ENCODE data around the gene HACL1. TPM values are rescaled to one million over a fixed set of nuclear protein-coding genes. Genes with fewer than 3 reads are reported as not detected.

Gene HACL1
- total and polyA plus RNA-seq, 7 experiments from 2014 or later = 18.7 to 41.4 (median 36.5) TPM

- Mint-ChIP-seq H3K27ac (peak overlapping the region in 1 of 9 donors; percentile 4), H3K9me3 (peaks cover 0 to 10% (median 0%) of the 10 kb centered on the region in 11 donors), H3K27me3 (peaks cover 0 to 10% (median 4%) of the 10 kb centered on the region in 5 donors), H3K36me3 (peaks cover 0 to 42% (median 30%) of the 10 kb centered on the region in 5 donors), H3K4me3 (peak overlapping the region in 8 of 10 donors; percentile 3 to 81 (median 28)), H3K4me1 (peaks cover 34 to 68% (median 61%) of the 10 kb centered on the region in 7 donors)
- H3K4me1 ChIP-seq (ENCODE audit: control insufficient read depth in 2 of 2, insufficient read depth in 2 of 2, low read length in 2 of 2) = peaks cover 38 to 44% of the 10 kb centered on the region in 2 donors
- ChIA-PET POLR2A (interaction anchor here (0.6 to 0.7 kb wide), 3 partner anchors 19 to 167 kb away, joined by 3 to 5 read pairs (median 3); no protein-coding TSS in a partner anchor), CTCF (interaction anchor here (0.9 kb wide), 1 partner anchor 15 kb away, joined by 4 read pairs; no protein-coding TSS in a partner anchor)
- peaks cover 0 to 11% (median 0%) of the 10 kb centered on the region in 3 experiments for H3K36me3 ChIP-seq (ENCODE audit: control insufficient read depth in 2 of 3, insufficient read depth in 3 of 3, low read length in 3 of 3)
- ATAC-seq = no peak
- DNase-seq = no peak
- no peak overlapping the region for H3K27ac ChIP-seq (ENCODE audit: low read depth, low read length)
- H3K27me3 ChIP-seq (ENCODE audit: control insufficient read depth in 2 of 2, insufficient read depth in 2 of 2, low read length in 2 of 2) = no peaks in the 10 kb centered on the region
- intact Hi-C loops (cut with micrococcal nuclease) = loop anchor here (2.0 to 5.0 kb wide), 5 partner anchors 21 to 211 kb away; partner anchors contain the start of gene ANKRD28 (in 1 of the 2)
- H3K4me3 ChIP-seq (ENCODE audit: low read length) = no peak overlapping the region
- H3K9me3 ChIP-seq (ENCODE audit: control insufficient read depth in 2 of 3, low read length in 3 of 3) = no peaks in the 10 kb centered on the region
Observed at GRCh38 chr3:15645740-15646501, 44.6 kb upstream of the HACL1 start.

DNA sequence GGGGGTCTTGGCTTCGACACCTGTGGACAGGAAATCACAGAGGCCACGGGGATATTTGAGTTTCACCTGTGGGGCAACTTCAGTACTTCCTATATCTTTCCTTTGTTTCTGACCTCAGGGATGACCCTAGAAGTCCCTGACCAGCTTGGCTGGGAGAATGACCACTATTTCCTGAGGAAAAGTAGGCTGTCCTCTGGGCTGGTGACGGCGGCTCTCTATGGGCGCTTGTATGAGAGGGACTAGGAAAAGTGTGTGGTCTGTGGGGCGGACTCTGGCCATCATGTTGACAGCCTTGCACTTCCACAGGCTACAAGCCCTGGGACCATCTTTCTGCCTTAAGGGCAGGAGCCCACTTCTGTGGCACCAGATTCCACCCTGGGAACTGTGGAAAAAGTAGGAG is 43.9 kb upstream of the HACL1 start:
- no peak for DNase-seq
- Mint-ChIP-seq H3K27me3 (peaks cover 0 to 8% (median under 1%) of the 10 kb centered on the region in 5 donors), H3K4me3 (peak overlapping the region in 2 of 10 donors; percentile 30 to 37), H3K9me3 (peaks cover 0 to 10% (median 0%) of the 10 kb centered on the region in 11 donors), H3K27ac (peak overlapping the region in 1 of 9 donors; percentile 4), H3K36me3 (peaks cover 0 to 39% (median 30%) of the 10 kb centered on the region in 5 donors), H3K4me1 (peaks cover 34 to 64% (median 57%) of the 10 kb centered on the region in 7 donors)
- H3K36me3 ChIP-seq (ENCODE audit: control insufficient read depth in 2 of 3, insufficient read depth in 3 of 3, low read length in 3 of 3) = peaks cover 0 to 11% (median 0%) of the 10 kb centered on the region in 3 experiments
- CTCF ChIA-PET = no interaction called here
- H3K27ac ChIP-seq (ENCODE audit: low read depth, low read length) = no peak overlapping the region
- POLR2A ChIA-PET = interaction anchor here (0.7 kb wide), 1 partner anchor 168 kb away, joined by 5 read pairs; no protein-coding TSS in a partner anchor
- H3K27me3 ChIP-seq (ENCODE audit: control insufficient read depth in 2 of 2, insufficient read depth in 2 of 2, low read length in 2 of 2) = no peaks in the 10 kb centered on the region
- ATAC-seq = no peak
- H3K9me3 ChIP-seq (ENCODE audit: control insufficient read depth in 2 of 3, low read length in 3 of 3) = no peaks in the 10 kb centered on the region
- H3K4me1 ChIP-seq (ENCODE audit: control insufficient read depth in 2 of 2, insufficient read depth in 2 of 2, low read length in 2 of 2) = peaks cover 38 to 44% of the 10 kb centered on the region in 2 donors
- no peak overlapping the region for H3K4me3 ChIP-seq (ENCODE audit: low read length)
- intact Hi-C loops (cut with micrococcal nuclease) = loop anchor here (5.0 kb wide), 3 partner anchors 42 to 212 kb away; no protein-coding TSS in a partner anchor

DNA sequence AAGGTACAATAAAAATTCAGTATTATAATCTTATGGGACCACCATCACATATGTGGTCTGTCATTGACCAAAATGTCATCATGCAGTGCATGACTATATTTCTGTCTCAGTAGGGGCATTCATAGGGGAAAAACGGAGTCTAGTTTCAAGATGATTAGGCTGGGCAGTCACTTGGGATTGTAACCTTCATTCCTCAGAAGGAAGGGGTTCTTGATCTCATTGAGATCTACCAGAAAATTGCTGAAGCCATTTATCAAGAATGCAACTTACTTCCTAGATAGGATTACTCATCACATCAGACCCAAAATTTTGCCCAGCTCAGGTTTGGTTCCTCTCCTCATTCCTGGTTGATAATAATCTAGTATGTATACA is 37.5 kb upstream of the HACL1 start:
- H3K36me3 ChIP-seq (ENCODE audit: control insufficient read depth in 2 of 3, insufficient read depth in 3 of 3, low read length in 3 of 3) = peaks cover 0 to 6% (median 0%) of the 10 kb centered on the region in 3 experiments
- H3K27ac ChIP-seq (ENCODE audit: low read depth, low read length) = no peak overlapping the region
- Mint-ChIP-seq H3K4me3 (no peak overlapping the region), H3K4me1 (peaks cover 18 to 47% (median 39%) of the 10 kb centered on the region in 7 donors), H3K36me3 (peaks cover 0 to 36% (median 17%) of the 10 kb centered on the region in 5 donors), H3K9me3 (no peaks in the 10 kb centered on the region), H3K27me3 (no peaks in the 10 kb centered on the region), H3K27ac (no peak overlapping the region)
- H3K9me3 ChIP-seq (ENCODE audit: control insufficient read depth in 2 of 3, low read length in 3 of 3) = no peaks in the 10 kb centered on the region
- POLR2A ChIA-PET = no interaction called here
- CTCF ChIA-PET = interaction anchor here (1.0 kb wide), 1 partner anchor 8 kb away, joined by 3 read pairs; no protein-coding TSS in a partner anchor
- ATAC-seq (no peak), DNase-seq (no peak)
- no peak overlapping the region for H3K4me3 ChIP-seq (ENCODE audit: low read length)
- peaks cover 8 to 12% of the 10 kb centered on the region in 2 donors for H3K4me1 ChIP-seq (ENCODE audit: control insufficient read depth in 2 of 2, insufficient read depth in 2 of 2, low read length in 2 of 2)
- no peaks in the 10 kb centered on the region for H3K27me3 ChIP-seq (ENCODE audit: control insufficient read depth in 2 of 2, insufficient read depth in 2 of 2, low read length in 2 of 2)
- intact Hi-C loops (cut with micrococcal nuclease) = loop anchor here in 1 of 2 donors (10.0 kb wide), 1 partner anchor 406 kb away; no protein-coding TSS in a partner anchor

DNA sequence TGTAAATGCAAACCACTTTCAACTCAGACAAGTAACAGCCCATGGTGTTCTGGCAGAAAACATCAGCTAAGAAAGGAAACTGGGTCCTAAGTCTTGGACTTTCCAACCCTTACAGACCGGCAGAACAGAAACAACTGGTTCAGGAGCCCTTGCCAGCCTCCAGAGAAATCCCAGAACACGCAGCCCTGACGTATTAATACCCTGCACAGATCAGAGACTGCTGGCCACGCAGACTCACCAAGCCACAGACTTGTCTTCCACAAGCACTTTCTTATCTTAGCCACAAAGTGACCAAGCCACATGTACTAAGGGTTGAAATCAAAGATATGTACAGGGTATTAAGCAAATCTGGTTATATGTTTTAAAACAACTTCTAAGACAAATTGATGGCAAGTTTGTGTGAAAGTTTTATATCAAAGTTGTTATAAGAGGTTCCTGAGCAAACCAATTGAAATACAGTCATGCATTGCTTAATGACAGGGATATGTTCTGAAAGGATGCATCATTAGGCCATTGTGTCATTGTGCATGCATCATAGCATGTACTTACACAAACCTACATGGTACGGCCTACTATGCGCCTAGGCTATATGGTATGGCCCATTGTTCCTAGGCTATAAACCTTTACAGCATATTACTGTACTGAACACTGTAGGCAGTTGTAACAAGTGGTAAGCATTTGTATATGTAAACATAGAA is 37.0 kb upstream of the HACL1 start:
- Mint-ChIP-seq H3K4me3 (peak overlapping the region in 1 of 10 donors; percentile 5), H3K27ac (no peak overlapping the region), H3K36me3 (peaks cover 0 to 41% (median 17%) of the 10 kb centered on the region in 5 donors), H3K9me3 (no peaks in the 10 kb centered on the region), H3K27me3 (no peaks in the 10 kb centered on the region), H3K4me1 (peaks cover 18 to 47% (median 39%) of the 10 kb centered on the region in 7 donors)
- ChIA-PET CTCF (interaction anchor here (0.6 to 1.0 kb wide), 2 partner anchors 8 to 174 kb away, joined by 3 read pairs; no protein-coding TSS in a partner anchor), POLR2A (no interaction called here)
- intact Hi-C loops (cut with micrococcal nuclease) = loop anchor here in 1 of 2 donors (10.0 kb wide), 1 partner anchor 406 kb away; no protein-coding TSS in a partner anchor
- Histone ChIP-seq H3K36me3 (ENCODE audit: control insufficient read depth in 2 of 3, insufficient read depth in 3 of 3, low read length in 3 of 3) (peaks cover 0 to 6% (median 0%) of the 10 kb centered on the region in 3 experiments), H3K4me3 (ENCODE audit: low read length) (no peak overlapping the region), H3K4me1 (ENCODE audit: control insufficient read depth in 2 of 2, insufficient read depth in 2 of 2, low read length in 2 of 2) (peaks cover 8 to 12% of the 10 kb centered on the region in 2 donors), H3K27ac (ENCODE audit: low read depth, low read length) (no peak overlapping the region), H3K27me3 (ENCODE audit: control insufficient read depth in 2 of 2, insufficient read depth in 2 of 2, low read length in 2 of 2) (no peaks in the 10 kb centered on the region), H3K9me3 (ENCODE audit: control insufficient read depth in 2 of 3, low read length in 3 of 3) (no peaks in the 10 kb centered on the region)
- ATAC-seq (no peak), DNase-seq (no peak)

GRCh38 chr3:15637131-15637951 is 36.0 kb upstream of the HACL1 start:
- POLR2A ChIA-PET = no interaction called here
- intact Hi-C loops (cut with micrococcal nuclease) = loop anchor here in 1 of 2 donors (2.0 to 10.0 kb wide), 2 partner anchors 29 to 407 kb away; no protein-coding TSS in a partner anchor
- Mint-ChIP-seq H3K27ac (peak overlapping the region in 2 of 9 donors; percentile 28 to 76), H3K4me1 (peaks cover 18 to 45% (median 39%) of the 10 kb centered on the region in 7 donors), H3K9me3 (no peaks in the 10 kb centered on the region), H3K4me3 (peak overlapping the region in 3 of 10 donors; percentile 9 to 54 (median 50)), H3K36me3 (peaks cover 0 to 43% (median 13%) of the 10 kb centered on the region in 5 donors), H3K27me3 (no peaks in the 10 kb centered on the region)
- CTCF ChIA-PET = interaction anchor here (0.6 kb wide), 2 partner anchors 24 to 175 kb away, joined by 3 read pairs; no protein-coding TSS in a partner anchor
- Histone ChIP-seq H3K4me3 (ENCODE audit: low read length) (no peak overlapping the region), H3K27ac (ENCODE audit: low read depth, low read length) (no peak overlapping the region), H3K27me3 (ENCODE audit: control insufficient read depth in 2 of 2, insufficient read depth in 2 of 2, low read length in 2 of 2) (no peaks in the 10 kb centered on the region), H3K9me3 (ENCODE audit: control insufficient read depth in 2 of 3, low read length in 3 of 3) (no peaks in the 10 kb centered on the region), H3K4me1 (ENCODE audit: control insufficient read depth in 2 of 2, insufficient read depth in 2 of 2, low read length in 2 of 2) (peaks cover 8 to 12% of the 10 kb centered on the region in 2 donors), H3K36me3 (ENCODE audit: control insufficient read depth in 2 of 3, insufficient read depth in 3 of 3, low read length in 3 of 3) (peaks cover 0 to 5% (median 0%) of the 10 kb centered on the region in 3 experiments)
- DNase-seq (no peak), ATAC-seq (no peak)

All from naive thymus-derived CD4-positive, alpha-beta T cell (primary cell).